ENCODE data around the gene COL28A1. TPM values are rescaled to one million over a fixed set of nuclear protein-coding genes. Genes with fewer than 3 reads are reported as not detected.

The COL28A1 gene
- polyA plus RNA-seq, 1 donor (not counting 4 experiments of a cell fraction or from before 2014, with no cell fraction given) = 0.13 TPM

GRCh38 chr7:7414791-7415603, 120.7 kb downstream of the COL28A1 start:
- H3K36me3 ChIP-seq (ENCODE audit: control insufficient read depth in 2 of 2, extremely low read depth in 1 of 2, insufficient read depth in 2 of 2, low read length in 2 of 2) = no peaks in the 10 kb centered on the region
- H3K9me3 ChIP-seq (ENCODE audit: control insufficient read depth, low read depth, low read length) = no peaks in the 10 kb centered on the region
- H3K4me3 ChIP-seq (ENCODE audit: control insufficient read depth in 2 of 3, extremely low read depth in 1 of 3, insufficient read depth in 2 of 3, low read depth in 1 of 3, low read length in 3 of 3) = no peak overlapping the region
- dilution Hi-C loops (cut with MboI; ENCODE audit: extremely low pct_ligation_motif_present, low sequenced_read_pairs) = no loop called here
- FAIRE-seq (peak; percentile 39), DNase-seq (ENCODE audit: low read depth, low spot score) (no peak)
- TF ChIP-seq EZH2 (IDR thresholded peaks at IDR 0.05; ENCODE audit: low read length) (no peak), CTCF (optimal IDR thresholded peaks at IDR 0.05 in 1 of 3, IDR thresholded peaks at IDR 0.05 in 1 of 3, conservative IDR thresholded peaks at IDR 0.05 in 1 of 3; ENCODE audit: extremely low read depth in 1 of 3, insufficient read depth in 2 of 3, low read length in 3 of 3) (no peak)
- H3K27ac ChIP-seq (ENCODE audit: control insufficient read depth, insufficient read depth, low read length) = no peak overlapping the region
- peaks cover 9% of the 10 kb centered on the region for H3K4me1 ChIP-seq (ENCODE audit: control insufficient read depth, extremely low read depth, insufficient read depth, low read length)
- H3K9me1 ChIP-seq (ENCODE audit: control insufficient read depth, extremely low read depth, insufficient read depth, low read length) = no peaks in the 10 kb centered on the region
- H3K79me2 ChIP-seq (ENCODE audit: control insufficient read depth, insufficient read depth, low read length) = no peaks in the 10 kb centered on the region
- H3K4me2 ChIP-seq (ENCODE audit: control insufficient read depth, extremely low read depth, insufficient read depth, low read depth, low read length) = no peak overlapping the region
- no peaks in the 10 kb centered on the region for H3K27me3 ChIP-seq (ENCODE audit: control insufficient read depth, extremely low read depth, insufficient read depth, low read length)
- H4K20me1 ChIP-seq (ENCODE audit: control insufficient read depth, extremely low read depth, insufficient read depth, low read length) = no peaks in the 10 kb centered on the region
- H2AFZ ChIP-seq (ENCODE audit: control insufficient read depth, low read length) = no peak overlapping the region
- no peak overlapping the region for H3K9ac ChIP-seq (ENCODE audit: control insufficient read depth, extremely low read depth, insufficient read depth, low read length)

GRCh38 chr7:7408001-7408770, 127.5 kb downstream of the COL28A1 start:
- no peak overlapping the region for H3K9ac ChIP-seq (ENCODE audit: control insufficient read depth, extremely low read depth, insufficient read depth, low read length)
- H3K27ac ChIP-seq (ENCODE audit: control insufficient read depth, insufficient read depth, low read length) = no peak overlapping the region
- H3K4me2 ChIP-seq (ENCODE audit: control insufficient read depth, extremely low read depth, insufficient read depth, low read depth, low read length) = peak overlapping the region; percentile 46
- H3K36me3 ChIP-seq (ENCODE audit: control insufficient read depth in 2 of 2, extremely low read depth in 1 of 2, insufficient read depth in 2 of 2, low read length in 2 of 2) = no peaks in the 10 kb centered on the region
- peak overlapping the region; percentile 50 for H2AFZ ChIP-seq (ENCODE audit: control insufficient read depth, low read length)
- DNase-seq (ENCODE audit: low read depth, low spot score) = no peak
- peak; percentile 87 for FAIRE-seq
- no peaks in the 10 kb centered on the region for H4K20me1 ChIP-seq (ENCODE audit: control insufficient read depth, extremely low read depth, insufficient read depth, low read length)
- dilution Hi-C loops (cut with MboI; ENCODE audit: extremely low pct_ligation_motif_present, low sequenced_read_pairs) = no loop called here
- no peaks in the 10 kb centered on the region for H3K9me3 ChIP-seq (ENCODE audit: control insufficient read depth, low read depth, low read length)
- H3K9me1 ChIP-seq (ENCODE audit: control insufficient read depth, extremely low read depth, insufficient read depth, low read length) = no peaks in the 10 kb centered on the region
- H3K27me3 ChIP-seq (ENCODE audit: control insufficient read depth, extremely low read depth, insufficient read depth, low read length) = no peaks in the 10 kb centered on the region
- no peak overlapping the region for H3K4me3 ChIP-seq (ENCODE audit: control insufficient read depth in 2 of 3, extremely low read depth in 1 of 3, insufficient read depth in 2 of 3, low read depth in 1 of 3, low read length in 3 of 3)
- H3K4me1 ChIP-seq (ENCODE audit: control insufficient read depth, extremely low read depth, insufficient read depth, low read length) = peaks cover 6% of the 10 kb centered on the region
- TF ChIP-seq CTCF (optimal IDR thresholded peaks at IDR 0.05 in 1 of 3, IDR thresholded peaks at IDR 0.05 in 1 of 3, conservative IDR thresholded peaks at IDR 0.05 in 1 of 3; ENCODE audit: extremely low read depth in 1 of 3, insufficient read depth in 2 of 3, low read length in 3 of 3) = no peak
- TF ChIP-seq EZH2 (IDR thresholded peaks at IDR 0.05; ENCODE audit: low read length) = no peak
- no peaks in the 10 kb centered on the region for H3K79me2 ChIP-seq (ENCODE audit: control insufficient read depth, insufficient read depth, low read length)
